ENCODE measurements around the gene BPIFB2.

BPIFB2 gene

DNA sequence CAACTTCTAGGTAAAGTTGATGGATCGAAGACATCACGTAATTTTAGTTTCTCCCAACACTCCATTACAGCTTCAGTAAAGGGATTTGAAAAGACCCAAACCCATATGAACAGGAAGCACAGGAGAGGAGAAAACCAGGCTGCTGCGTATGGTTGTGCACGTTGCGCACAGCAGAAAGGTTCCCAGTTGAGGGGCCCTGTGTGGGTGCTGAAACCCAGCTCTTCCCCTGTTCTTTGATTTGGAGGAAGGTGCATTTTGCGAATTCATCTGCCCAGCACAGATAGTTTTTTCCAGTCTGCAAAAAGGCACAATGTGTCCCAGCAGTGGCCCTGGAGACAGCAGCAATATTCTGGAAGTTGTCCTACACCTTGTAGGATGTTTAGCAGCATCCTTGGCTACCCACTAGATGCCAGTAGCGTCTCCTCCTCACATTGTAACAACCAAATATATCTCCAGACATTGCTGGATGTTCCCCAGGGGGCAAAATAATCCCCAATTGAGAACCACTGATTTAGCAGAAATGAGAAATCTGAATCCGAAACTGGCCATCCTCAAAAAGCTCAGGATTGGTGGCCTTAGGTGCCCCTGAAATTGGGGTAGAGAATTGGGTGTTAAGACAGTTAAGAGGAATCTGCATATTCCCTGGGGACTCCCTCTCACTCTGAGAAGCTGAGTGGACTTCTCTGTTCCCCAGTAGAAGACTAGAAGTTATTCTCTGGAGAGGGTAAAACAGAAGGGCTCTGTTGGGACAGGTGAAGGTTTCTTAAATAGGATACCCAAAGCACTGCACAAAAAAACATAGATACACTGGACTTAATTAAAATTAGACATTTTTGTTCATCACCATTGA lies 15.5 kb upstream of the BPIFB2 start:
- TF ChIP-seq, protein P1, sequence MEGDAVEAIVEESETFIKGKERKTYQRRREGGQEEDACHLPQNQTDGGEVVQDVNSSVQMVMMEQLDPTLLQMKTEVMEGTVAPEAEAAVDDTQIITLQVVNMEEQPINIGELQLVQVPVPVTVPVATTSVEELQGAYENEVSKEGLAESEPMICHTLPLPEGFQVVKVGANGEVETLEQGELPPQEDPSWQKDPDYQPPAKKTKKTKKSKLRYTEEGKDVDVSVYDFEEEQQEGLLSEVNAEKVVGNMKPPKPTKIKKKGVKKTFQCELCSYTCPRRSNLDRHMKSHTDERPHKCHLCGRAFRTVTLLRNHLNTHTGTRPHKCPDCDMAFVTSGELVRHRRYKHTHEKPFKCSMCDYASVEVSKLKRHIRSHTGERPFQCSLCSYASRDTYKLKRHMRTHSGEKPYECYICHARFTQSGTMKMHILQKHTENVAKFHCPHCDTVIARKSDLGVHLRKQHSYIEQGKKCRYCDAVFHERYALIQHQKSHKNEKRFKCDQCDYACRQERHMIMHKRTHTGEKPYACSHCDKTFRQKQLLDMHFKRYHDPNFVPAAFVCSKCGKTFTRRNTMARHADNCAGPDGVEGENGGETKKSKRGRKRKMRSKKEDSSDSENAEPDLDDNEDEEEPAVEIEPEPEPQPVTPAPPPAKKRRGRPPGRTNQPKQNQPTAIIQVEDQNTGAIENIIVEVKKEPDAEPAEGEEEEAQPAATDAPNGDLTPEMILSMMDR (IDR thresholded peaks at IDR 0.05; ENCODE audit: borderline replicate concordance, control extremely low read depth, extremely low read depth, insufficient read depth, missing control alignments), result no peak

DNA sequence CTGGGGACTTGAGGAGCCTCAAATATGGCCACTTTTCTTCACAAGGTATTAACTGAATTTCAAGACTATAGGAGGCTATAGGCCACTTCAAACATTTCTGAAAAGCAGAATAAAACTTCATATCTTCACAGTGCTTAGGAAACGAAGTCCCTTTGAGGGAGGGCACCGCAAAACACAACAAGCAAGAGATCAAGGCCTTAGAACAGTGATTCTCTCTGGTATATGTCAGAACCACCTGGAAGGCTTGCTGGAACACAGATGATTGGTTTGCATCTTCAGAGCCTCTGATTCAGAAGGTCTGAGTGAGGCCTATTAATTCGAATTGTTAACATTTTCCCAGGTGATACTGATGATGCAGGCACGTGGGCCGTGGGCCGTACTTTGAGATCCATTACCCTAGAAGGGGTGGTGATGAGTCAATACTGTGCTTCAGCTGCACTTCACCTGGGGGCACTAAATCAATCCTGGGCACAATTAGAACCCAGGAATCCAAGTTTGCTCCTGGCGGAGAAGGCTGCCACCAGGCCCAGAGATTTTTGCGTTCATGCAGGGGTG lies 13.9 kb upstream of the BPIFB2 start:
- in situ Hi-C loops (cut with MboI; ENCODE audit: low sequenced_read_pairs, unreplicated experiment), result no loop called here
- DNase-seq (ENCODE audit: low spot score), result no peak

More for the DNA sequence above, 15.5 kb upstream of the BPIFB2 start:
- in situ Hi-C loops (cut with MboI; ENCODE audit: low sequenced_read_pairs, unreplicated experiment), result no loop called here
- DNase-seq (ENCODE audit: low spot score), result no peak

DNA sequence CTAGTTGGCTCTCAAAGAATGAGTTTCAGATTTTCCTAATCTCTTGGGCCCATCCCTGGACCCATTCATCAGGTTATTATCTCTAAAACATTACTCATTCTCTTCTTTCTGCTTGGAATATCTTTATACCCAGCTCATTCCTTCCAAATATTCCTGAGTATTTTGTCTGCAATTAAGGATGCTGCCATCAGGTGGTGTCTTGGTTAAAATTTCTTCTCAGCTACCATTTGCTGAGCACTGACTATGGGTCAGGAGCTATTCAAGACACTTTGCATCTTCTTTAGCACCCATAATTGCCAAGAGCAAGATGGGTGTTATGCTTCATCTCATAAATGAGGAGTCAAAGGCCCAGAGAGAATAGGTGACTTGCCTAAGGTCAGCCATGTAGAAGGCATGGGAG lies 11.7 kb upstream of the BPIFB2 start:
- TF ChIP-seq, protein P1 (IDR thresholded peaks at IDR 0.05; ENCODE audit: borderline replicate concordance, control extremely low read depth, extremely low read depth, insufficient read depth, missing control alignments), result no peak
- in situ Hi-C loops (cut with MboI; ENCODE audit: low sequenced_read_pairs, unreplicated experiment), result no loop called here
- DNase-seq (ENCODE audit: low spot score), result no peak

More for the DNA sequence above, 13.9 kb upstream of the BPIFB2 start:
- TF ChIP-seq, protein P1 (IDR thresholded peaks at IDR 0.05; ENCODE audit: borderline replicate concordance, control extremely low read depth, extremely low read depth, insufficient read depth, missing control alignments), result no peak

DNA sequence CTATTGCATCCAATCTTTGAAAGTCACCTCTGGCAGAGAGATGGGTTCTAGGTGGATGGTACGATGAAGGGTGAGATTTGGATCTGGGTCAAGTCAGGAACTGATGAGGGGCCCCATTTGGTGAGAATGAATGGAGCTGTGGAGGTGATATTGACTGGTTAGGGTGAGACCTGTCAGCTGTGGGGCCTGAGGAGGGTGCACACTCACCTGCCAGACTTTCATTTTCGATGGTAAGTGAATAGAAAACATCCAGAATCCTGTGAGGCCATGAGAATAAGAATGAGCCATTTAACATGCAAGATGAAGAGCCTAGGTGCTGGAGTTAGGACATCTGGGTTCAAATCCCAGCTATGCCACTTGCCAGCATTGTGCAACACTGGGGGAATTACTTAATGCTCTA lies 10.1 kb upstream of the BPIFB2 start:
- no peak for DNase-seq (ENCODE audit: low spot score)
- in situ Hi-C loops (cut with MboI; ENCODE audit: low sequenced_read_pairs, unreplicated experiment), result no loop called here
- TF ChIP-seq, protein P1 (IDR thresholded peaks at IDR 0.05; ENCODE audit: borderline replicate concordance, control extremely low read depth, extremely low read depth, insufficient read depth, missing control alignments), result no peak

DNA sequence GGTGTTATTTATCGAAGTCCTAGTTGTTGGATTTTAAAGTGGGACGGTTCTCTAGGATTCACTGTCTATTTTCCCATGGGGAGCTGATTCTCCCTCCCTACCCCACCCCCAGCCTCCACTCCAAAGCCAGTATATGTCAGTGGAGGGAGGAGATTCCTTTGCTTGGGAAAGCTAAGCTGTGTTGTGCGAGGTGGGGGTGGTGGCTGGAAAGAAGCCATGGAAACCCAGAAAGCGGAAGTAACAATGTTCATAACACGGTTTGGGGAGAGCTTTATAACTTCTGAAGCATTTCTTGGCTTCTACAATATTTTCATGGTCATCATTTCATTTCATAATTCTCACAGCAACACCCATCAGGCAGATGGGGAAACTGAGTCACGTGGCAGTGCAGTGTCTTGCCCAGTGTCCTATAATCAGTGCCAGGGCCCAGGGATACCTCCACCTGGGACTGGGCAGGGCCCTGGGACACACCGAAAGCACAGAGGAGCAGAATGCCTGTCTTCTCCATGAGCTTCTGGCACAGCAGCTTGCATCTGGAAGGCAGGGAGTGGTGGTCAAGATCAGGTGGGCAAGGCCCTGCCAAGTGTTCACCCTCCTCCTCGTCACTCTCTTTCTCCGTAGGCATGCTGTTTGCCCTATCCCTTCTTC lies 7.8 kb upstream of the BPIFB2 start:
- in situ Hi-C loops (cut with MboI; ENCODE audit: low sequenced_read_pairs, unreplicated experiment), result no loop called here
- no peak for DNase-seq (ENCODE audit: low spot score)

DNA sequence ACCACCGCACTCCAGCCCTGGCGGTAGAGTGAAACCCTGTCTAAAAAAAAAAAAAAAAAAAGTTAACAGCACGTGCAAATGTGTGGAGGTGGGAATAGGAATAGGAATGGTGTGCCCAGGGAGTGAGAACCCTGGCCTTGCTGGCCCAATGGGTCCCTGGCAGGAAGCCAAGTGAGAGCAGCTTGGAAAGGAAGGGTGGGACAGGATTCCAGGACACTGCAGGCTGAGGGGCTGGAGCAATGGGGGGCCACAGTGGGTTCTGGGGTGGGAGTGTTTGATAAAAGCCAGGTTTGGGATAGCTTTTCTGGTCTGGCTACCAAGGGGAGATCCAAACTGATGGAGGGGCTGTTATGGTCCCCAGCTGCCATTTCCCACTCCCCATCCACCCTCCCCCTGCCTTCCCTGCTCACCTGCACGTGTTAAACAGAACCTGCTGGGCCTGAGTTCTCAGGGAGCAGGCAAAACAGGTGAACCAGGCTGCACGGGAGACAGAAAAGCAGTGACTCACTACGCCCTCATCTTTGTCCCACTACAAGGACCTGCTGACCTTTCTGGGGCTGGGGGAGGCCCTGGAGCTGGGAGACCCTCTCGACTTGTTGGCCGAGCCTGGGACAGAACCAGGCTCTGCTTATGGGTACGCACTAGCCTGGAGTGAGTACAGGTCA lies 6.6 kb upstream of the BPIFB2 start:
- no peak for DNase-seq (ENCODE audit: low spot score)
- TF ChIP-seq, protein P1 (IDR thresholded peaks at IDR 0.05; ENCODE audit: borderline replicate concordance, control extremely low read depth, extremely low read depth, insufficient read depth, missing control alignments), result no peak
- in situ Hi-C loops (cut with MboI; ENCODE audit: low sequenced_read_pairs, unreplicated experiment), result no loop called here

More for the DNA sequence above, 7.8 kb upstream of the BPIFB2 start:
- TF ChIP-seq, protein P1 (IDR thresholded peaks at IDR 0.05; ENCODE audit: borderline replicate concordance, control extremely low read depth, extremely low read depth, insufficient read depth, missing control alignments), result no peak

Data from GM13976 (cell line).